Head of caudate nucleus (tissue), 42 donors: ENCODE data around the gene ACYP2.
"Not testable (repeated sequence)": the region's sequence is repeated elsewhere in the genome, so short reads cannot be mapped to it uniquely, and the experiment has no call there.

Experiments
- DNase-seq, 42 donors: peaks; one replicate each; pipeline versions ENCODE4 v3.0.0 to v3.0.0-alpha.2; 2020 to 2021; ENCODE audit warnings: mixed read lengths in 7 of 42
- intact Hi-C: fragments of 100-400 bp; cut with DNase I; formaldehyde crosslinking; loops from one replicate; pipeline ENCODE4 v1.15.0; 2022

Gene ACYP2

DNA sequence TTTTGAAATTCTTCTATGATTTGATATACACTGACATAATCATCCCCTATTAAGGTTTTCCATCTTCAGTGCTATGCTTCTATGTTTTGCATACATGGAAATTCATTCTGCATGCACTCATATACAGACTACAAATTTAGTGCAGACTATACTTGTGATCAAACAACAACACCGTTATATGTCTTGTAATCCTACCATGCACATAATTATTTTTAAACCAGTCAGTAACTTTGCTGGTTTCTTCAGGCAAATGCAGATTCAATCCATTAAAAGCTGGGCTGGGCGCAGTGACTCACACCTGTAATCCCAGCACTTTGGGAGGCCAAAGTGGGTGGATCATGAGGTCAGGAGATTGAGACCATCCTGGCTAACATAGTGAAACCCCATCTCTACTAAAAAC, 11.8 kb downstream of the ACYP2 start:
- intact Hi-C loops, DNase-seq: not testable (repeated sequence)

DNA sequence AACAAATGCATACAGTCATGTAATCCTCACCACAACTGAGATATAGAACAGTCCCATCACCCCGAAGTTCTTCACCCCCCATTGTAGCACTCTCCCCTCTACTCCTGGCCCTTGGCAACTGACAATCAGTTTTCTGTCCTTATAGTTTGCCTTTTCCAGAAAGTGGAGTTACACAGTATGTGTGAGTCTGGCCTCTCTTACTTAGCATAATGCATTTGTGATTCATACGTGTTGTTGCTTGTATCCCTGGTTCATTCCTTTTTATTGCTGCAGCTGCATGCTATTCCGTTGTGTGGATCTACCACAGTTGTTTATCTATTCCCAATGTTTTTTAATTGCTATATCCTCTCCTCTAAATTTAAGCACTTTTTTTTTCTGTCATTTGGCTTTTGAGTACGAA, 17.6 kb downstream of the ACYP2 start:
- intact Hi-C loops: no loop called here

DNA sequence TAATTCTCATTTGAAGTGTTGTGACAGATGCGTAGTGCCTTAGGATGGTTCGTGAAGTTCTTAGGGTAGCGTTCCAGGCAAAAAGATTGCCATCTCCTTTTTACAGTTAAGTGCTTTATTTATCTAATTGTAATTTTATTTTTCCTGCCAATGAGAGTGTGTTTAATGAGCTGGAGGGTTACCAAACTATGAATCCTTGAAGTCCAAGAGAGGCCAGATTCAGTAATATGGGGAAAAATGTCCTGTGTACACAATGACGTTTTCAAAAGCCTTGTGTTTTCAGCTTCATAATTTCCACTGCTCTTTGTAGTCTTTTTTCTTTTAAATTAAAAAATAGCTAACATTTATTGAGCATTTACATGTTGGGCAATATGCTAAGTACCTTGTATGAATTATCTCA, 23.8 kb downstream of the ACYP2 start:
- intact Hi-C loops: no loop called here
- no peak for DNase-seq

More for the DNA sequence above, 17.6 kb downstream of the ACYP2 start:
- DNase-seq: no peak

DNA sequence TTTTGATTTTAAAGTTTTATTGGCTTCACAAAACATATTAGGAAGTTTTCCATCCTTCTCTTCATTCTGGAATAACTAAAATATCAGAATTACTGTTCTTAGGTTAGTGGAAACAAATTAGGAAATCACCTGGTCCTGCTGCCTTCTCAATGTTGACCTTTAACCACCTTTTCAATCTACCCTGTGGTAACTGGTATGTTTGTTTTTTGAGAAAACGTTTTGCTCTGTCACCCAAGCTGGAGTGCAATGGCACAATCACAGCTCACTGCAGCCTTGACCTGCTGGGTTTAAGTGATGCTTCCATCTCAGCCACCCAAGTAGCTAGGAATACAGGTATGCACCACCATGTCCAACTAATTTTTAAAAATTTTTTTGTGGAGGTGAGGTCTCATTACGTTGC, 28.4 kb downstream of the ACYP2 start:
- no peak for DNase-seq
- intact Hi-C loops: no loop called here

DNA sequence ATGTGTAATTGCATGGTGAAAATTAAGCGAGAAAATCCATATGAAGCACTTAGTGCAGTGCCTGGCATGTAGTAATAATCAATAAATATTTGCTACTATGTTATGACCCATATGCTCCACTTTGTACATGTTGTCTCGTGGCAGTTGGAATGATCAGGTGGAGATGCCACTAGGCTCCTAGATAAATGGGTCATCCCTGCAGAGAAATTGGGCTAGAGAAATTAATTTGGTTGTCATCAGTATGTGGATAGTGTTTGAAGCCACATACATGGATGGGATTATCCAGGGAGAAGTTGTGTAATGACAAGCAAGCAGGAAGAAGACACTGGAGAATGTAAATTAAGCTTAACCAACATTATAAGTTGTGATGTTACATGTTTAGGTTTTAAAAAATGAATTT, 33.0 kb downstream of the ACYP2 start:
- intact Hi-C loops: no loop called here
- no peak for DNase-seq

DNA sequence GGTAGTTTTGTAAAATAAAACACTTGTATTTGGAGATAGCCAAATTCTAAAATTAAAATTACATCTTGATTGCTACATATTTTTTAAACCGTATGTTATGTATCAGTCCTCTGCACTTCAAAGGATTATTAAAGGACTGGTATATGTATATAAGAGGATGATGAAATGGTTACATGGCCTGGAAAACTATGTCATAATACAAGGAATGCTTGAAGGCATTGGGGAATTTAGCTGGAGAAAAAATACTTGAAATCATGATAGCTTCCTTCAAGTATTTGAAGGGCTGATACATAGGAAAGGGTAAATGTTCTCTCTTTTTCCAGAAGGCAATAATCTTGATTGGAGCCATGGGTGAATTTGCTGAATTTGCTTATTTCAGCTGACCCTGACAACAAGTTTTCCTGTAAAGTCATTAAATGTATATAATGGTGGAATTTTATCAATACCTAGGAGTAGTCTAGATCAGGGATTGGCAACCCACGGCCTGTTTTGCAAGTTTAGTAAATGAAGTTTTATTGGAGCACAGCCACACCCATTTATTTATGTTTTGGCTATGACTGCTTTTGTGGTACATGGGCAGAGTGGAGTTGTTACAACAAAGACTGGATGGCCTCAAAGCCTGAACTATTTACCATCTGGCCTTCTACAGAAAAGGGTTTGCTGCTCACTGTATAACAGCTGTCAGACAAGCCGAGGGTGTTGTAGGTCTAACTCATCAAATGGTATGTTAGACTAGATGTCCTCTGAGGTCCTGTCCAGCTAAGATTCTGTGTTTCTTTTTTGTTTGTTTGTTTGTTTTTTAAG, 34.4 kb downstream of the ACYP2 start:
- DNase-seq: no peak
- intact Hi-C loops: no loop called here

DNA sequence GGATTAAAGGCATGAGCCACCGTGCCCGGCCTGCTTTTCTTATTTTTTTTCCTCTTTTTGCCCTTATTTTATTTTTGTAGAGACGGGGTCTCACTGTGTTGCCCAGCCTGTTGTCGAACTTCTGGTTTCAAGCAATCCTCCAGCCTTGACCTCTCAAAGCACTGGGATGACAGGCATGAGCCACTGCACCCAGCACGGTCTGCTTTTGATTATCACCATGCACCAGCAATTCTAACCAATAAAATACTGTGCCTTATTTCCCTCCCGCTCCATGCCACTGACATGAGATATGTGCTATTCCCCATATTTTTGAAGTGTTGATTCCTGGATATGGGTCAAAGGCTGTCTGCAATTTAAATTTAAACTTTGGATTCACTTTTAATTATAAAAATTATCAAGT, 42.9 kb downstream of the ACYP2 start:
- intact Hi-C loops: no loop called here
- no peak for DNase-seq

DNA sequence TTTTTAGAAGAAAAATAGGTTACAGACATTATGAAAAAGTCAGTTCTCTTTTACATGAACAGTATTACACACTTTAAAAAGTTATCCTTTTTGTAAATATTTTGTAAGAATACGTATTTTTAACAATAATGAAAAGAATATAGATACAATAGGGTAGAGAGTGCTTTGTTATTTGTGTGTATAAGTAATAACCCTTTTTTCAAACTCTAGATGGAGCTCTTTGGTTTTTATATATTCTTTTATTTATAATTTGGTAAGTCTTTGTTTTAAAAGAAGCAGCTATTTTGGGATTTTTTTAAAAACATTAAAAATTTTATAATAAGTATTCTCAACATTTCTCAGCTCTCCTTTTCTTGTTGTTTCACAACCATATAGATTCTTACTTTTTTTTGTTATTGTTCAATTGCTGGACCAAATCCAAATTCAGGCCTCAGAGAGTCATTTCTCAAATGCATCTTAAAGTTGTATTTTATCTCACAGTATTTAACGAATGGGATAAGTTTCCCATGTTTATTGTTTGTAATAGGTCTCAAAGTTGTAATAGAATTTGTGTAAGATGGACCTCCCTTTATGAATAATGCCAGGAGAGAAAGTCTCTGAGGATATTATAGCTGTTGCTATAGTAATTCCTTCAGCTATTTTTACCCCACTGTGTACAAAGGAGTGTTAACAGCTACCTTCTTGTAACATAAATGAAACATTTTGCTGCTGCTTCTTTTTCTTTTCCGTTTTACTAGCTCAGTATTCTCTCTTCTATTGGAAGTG, 46.4 kb downstream of the ACYP2 start:
- intact Hi-C loops: no loop called here
- no peak for DNase-seq

DNA sequence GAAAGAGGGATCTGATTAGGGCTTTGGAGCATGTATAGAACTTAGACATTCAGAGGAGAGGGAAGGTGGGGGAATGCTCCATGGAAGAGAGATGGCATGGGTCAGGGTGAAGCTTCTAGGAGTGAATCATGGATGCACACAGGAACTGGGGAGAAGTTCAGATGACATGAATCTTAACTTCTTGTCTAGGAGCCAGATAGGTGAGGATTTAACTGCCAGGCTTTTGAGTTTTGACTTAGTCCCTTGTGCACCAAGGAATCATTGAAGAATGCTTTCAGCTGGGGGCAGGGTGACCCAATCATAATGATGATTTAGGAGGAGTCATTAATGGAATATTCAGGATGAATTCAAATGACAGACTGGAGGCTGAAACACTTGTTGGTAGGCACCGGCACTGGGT, 48.7 kb downstream of the ACYP2 start:
- intact Hi-C loops: no loop called here
- no peak for DNase-seq

DNA sequence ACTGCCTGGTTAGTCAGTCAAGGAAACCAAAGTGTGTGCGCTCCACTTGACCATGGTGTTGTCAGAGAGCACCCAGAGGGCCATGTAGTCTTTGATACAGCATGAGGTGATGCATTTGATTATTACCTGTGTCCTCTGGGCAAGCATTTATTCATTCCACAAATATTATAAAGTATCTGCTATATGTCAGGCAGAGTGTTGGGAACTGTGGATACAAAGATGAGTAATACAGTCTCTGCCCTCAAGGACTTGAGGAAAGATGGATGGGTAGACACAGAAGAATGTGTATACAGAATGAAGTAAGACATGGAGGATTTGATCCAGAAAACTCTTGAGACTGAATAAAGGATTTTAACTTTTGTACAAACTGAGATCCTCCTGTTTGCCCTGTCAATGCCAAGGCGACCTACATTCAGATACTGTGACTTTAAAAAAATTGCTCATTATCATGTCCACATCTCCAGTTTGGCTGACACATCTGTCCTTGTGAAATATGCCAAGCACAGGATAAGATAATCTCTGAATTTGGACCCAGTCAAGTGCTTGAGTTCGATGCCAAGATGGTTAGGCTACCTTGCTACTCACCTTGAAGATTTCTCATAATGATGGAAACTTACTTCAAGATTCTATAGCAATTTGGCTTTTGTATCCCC, 50.8 kb downstream of the ACYP2 start:
- intact Hi-C loops: no loop called here
- no peak for DNase-seq

DNA sequence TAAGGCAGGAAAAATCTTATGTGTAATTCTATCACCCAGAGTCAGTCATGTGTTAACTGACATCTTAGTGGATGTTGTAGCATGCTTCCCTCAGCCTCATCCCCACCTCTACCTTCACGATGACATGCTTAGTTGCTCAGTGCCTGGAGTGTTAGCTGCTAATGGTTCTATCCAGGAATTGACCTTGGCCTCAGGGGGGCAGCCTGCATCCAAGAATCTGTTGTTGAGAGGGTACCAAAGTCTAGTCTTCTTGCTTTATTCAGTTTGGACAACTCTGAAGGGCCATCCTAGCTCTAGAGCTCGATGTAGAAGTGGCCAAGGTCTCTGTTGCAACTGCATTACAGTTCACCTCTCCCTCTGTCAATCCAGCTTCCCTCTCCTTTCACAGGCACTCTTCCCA, 61.2 kb downstream of the ACYP2 start:
- peak; percentile 19 to 84 (median 64) for DNase-seq
- intact Hi-C loops: loop anchor here (2.0 kb wide), 1 partner anchor 526 kb away; no protein-coding TSS in a partner anchor

DNA sequence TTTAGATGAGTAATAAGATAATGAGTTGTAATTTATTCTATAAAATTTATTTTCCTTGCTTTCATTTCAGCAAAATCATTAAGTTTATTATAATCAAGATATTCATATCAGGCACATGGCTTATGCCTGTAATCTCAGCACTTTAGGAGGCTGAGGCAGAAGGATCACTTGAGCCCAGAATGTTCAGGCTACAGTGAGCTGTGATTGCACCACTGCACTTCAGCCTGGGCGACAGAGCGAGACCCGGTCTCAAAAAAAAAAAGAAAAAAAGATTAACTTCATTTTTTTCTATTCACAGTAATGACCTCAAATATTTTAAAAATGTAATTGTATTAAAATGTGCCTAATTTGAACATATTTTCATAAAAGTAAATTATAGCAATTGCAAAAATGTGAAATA, 67.9 kb downstream of the ACYP2 start:
- intact Hi-C loops: no loop called here

DNA sequence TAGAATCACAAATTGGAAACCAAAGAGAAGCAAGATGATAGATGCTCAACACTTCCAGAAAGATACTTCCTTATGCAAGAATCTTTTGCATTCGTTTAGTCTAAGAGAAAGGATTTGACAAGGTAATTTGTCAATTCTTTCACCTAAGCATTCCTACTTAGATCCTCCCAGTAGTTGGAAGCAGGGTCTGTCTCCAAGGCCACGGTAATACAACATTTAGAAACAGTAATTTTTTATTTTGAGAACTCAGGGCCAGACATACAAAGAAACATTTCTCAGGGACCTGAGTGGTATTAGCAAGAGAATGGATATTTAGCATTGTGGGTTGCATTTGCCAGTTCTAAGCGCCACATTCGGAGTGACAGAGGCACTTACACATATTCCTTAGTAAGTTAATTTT, 68.6 kb downstream of the ACYP2 start:
- DNase-seq: no peak
- intact Hi-C loops: no loop called here

More for the DNA sequence above, 67.9 kb downstream of the ACYP2 start:
- DNase-seq: no peak

DNA sequence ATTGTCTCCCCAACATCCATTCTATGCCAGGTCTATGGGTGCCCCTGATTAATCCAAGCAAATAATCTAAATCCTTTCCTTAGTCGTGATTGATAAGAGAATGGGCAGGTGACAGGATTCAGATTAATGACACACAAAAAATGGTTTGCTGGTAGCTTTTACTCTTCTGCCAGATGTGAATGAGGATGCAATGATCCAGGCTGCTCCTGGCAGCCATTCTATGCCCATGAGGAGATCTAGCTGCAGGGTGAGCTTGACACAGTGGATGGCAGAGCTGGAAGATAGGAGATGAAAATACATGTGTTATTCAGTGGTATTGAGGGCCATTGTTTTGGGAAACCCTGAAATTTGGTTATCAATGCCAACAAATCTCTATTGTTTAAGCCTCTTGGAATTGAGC, 69.7 kb downstream of the ACYP2 start:
- intact Hi-C loops: no loop called here
- DNase-seq: no peak

DNA sequence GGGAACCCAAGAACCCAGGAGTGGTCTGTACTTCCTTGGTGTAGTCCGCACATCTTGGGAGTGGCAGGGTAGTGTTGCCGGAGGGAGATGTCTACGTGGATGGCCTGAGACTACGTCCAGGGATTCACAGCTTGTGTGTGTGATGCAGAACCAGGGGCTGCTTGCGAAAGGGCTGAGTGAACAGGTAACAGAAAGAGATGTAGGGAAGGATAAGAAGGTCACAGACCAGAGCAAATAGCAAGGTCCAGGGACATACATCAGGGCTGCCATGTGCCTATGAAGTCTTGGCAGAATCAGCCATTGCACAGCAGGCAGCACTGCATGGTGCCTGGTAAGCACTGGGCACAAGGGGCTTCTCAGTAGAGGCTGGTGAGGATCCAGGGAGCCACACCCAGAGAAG, 71.9 kb downstream of the ACYP2 start:
- DNase-seq: no peak
- intact Hi-C loops: no loop called here

DNA sequence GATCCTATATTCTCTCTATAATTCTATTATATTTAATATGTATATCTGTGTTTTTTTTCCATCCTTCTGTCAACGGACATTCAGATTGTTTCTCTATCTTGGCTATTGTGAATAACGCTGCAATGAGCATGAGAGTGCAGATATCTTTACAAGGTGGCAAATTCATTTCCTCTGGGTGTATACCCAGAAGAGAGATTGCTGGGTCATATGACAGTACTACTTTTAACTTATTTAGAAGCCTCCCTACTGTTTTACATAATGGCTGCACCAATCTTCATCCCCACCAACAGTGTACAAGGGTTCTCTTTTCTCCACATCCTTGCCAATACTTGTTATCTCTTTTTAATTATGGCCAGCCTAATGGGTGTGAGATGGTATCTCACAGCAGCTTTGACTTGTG, 74.1 kb downstream of the ACYP2 start:
- intact Hi-C loops: no loop called here
- no peak for DNase-seq

DNA sequence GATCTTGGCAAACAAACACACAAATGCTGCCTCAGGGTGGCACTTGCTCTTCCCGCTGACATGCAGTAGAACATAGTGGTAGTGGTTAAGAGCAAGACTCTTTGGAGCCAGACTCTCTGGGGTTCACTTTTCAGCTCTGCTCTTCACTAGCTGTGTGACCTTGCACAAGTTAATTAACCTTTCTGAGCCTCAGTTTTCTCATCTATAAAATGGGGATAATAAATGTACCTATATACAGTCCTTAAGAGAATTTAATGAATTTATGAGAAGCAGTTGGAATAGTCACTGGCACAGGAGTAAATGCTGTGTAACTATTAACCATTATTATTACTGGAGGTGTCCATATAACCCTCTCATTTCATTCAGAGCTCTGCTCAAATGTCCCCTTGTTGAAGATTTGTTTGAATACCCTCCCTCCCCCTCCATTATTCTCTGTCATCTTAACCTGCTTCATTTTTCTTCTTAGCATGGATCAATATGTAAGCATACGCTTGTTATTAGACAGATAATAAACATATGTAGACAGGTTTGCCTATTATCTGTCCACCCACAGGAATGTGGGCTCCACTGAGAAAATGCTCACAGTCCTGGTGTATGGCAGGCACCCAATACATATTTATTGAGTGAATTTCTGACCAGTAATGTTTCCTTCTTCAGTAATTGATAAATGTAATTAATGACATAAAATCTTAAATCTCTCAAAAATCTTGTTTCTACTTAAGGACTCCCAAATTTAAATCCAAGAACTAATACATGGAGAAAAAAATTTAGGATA, 76.1 kb downstream of the ACYP2 start:
- intact Hi-C loops: no loop called here
- DNase-seq: no peak

DNA sequence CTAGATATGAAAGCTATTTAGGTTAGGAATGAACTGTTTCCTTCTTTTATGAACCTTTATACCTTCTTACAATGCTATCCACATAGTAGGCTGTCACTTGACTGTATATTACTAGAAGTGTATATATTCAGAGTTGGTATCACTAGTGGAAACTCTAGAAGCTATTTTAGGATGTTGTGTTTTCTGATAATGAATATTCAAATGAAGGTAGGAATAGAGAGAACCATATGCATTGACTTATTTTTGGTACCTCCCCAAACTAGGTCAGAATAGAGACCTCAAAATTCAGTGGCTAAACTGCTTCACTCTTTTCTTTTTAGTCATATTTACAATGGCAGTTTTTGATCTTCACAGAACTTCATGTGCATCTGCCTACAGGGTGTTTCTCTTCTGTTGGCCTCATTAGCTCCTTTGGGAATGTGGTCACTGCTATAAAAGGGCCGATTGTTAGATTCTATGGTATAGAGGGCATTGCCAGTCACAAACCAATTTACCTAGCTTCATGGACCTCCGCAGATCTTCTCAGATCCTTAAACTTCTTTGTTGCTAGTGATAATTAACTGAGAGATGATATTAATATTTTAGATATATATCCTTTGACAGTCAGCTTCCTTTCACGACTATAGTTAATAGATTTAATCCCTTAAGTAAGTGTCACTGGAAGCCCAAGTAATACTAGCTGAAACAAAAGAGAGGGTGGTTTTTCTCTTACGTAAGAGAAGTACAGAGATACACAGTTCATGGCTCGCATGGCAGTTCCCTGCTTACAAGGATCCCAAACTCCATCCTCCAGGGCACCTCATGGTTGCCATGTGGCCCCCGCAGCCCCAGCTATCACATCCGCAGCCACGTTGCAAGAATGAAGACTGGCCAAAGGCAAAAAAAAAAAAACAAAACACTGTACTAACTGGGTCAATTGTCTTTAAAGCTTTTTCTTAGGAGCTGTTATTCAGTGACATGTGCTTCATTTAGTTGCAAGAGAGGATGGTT, 79.6 kb downstream of the ACYP2 start:
- intact Hi-C loops: no loop called here
- DNase-seq: no peak
